OCI-LY1 (cell line): Measurements from ENCODE around the gene VSIG4.

Experiments
- H2AFZ ChIP-seq: fragments of 200-600 bp; sonication (generic), shearing (Covaris generic); 2 replicates; pipeline ENCODE4 v1.6.0; 2014; ENCODE audit warnings: antibody characterized with exemption, mild to moderate bottlenecking, low read length
- H3F3A ChIP-seq: fragments of 200-600 bp; sonication (generic), shearing (Covaris generic); 2 replicates; pipeline ENCODE4 v1.6.0; 2014; ENCODE audit warnings: mild to moderate bottlenecking, antibody characterized with exemption, low read length, moderate library complexity; ENCODE audit not compliant: insufficient read depth
- H3K27ac ChIP-seq: fragments of 200-600 bp; sonication (generic); 2 replicates; pipeline ENCODE4 v1.5.1; 2014; ENCODE audit warnings: low read length, mixed run types, mild to moderate bottlenecking, low read depth; ENCODE audit not compliant: poor library complexity, severe bottlenecking
- H3K27me3 ChIP-seq: fragments of 200-600 bp; sonication (generic); 2 replicates; pipeline ENCODE4 v1.6.0; 2014; ENCODE audit warnings: antibody characterized with exemption, mild to moderate bottlenecking, low read length, moderate library complexity; ENCODE audit not compliant: insufficient read depth
- H3K36me3 ChIP-seq: fragments of 200-600 bp; sonication (generic); 2 replicates; pipeline ENCODE4 v1.6.1; 2014; ENCODE audit warnings: mild to moderate bottlenecking, antibody characterized with exemption, low read length, moderate library complexity, mixed read lengths; ENCODE audit not compliant: insufficient read depth
- H3K4me1 ChIP-seq: fragments of 200-600 bp; sonication (generic); 2 replicates; pipeline ENCODE4 v1.5.1; 2014; ENCODE audit warnings: mild to moderate bottlenecking, low read length, moderate library complexity; ENCODE audit not compliant: insufficient read depth, severe bottlenecking
- H3K4me2 ChIP-seq: fragments of 200-600 bp; sonication (generic), shearing (Covaris generic); 2 replicates; pipeline ENCODE4 v1.6.1; 2014; ENCODE audit warnings: low read length
- H3K4me3 ChIP-seq: fragments of 200-600 bp; sonication (generic); 2 replicates; pipeline ENCODE4 v1.5.1; 2014; ENCODE audit warnings: low read length, low read depth, mild to moderate bottlenecking, mixed read lengths; ENCODE audit not compliant: poor library complexity, severe bottlenecking
- H3K79me2 ChIP-seq: fragments of 200-600 bp; shearing (Covaris generic); 2 replicates; pipeline ENCODE4 v1.6.1; 2016; ENCODE audit warnings: mixed run types, low read length, mixed read lengths; ENCODE audit not compliant: insufficient read depth
- H3K9ac ChIP-seq: fragments of 200-600 bp; sonication (generic), shearing (Covaris generic); 2 replicates; pipeline ENCODE4 v1.6.1; 2014; ENCODE audit warnings: mild to moderate bottlenecking, low read length, mixed read lengths
- H3K9me2 ChIP-seq: fragments of 200-600 bp; sonication (generic), shearing (Covaris generic); 2 replicates; pipeline ENCODE4 v1.6.1; 2014; ENCODE audit warnings: low read depth, mild to moderate bottlenecking, low read length, mixed read lengths
- H3K9me3 ChIP-seq: fragments of 200-600 bp; shearing (Covaris generic); 2 replicates; pipeline ENCODE4 v1.6.1; 2014; ENCODE audit warnings: low read length, mixed read lengths
- H4K20me1 ChIP-seq: fragments of 200-600 bp; sonication (generic), shearing (Covaris generic); 2 replicates; pipeline ENCODE4 v1.6.0; 2016; ENCODE audit warnings: mild to moderate bottlenecking, low read length; ENCODE audit not compliant: insufficient read depth
- EZH2 ChIP-seq: fragments of 200-600 bp; sonication (generic), shearing (Covaris generic); IDR thresholded peaks from 2 replicates; pipeline ENCODE4 v1.8.0; 2017; ENCODE audit warnings: borderline replicate concordance, mixed run types, mild to moderate bottlenecking, antibody characterized with exemption, low read length, moderate library complexity, mixed read lengths
- TF ChIP-seq, protein P1 (sequence below): fragments of 200-600 bp; sonication (generic), shearing (Covaris generic); IDR thresholded peaks from 2 replicates; pipeline ENCODE4 v1.5.1; 2017; ENCODE audit warnings: mild to moderate bottlenecking, antibody characterized with exemption, low read length, moderate library complexity, mixed read lengths

VSIG4 gene

DNA sequence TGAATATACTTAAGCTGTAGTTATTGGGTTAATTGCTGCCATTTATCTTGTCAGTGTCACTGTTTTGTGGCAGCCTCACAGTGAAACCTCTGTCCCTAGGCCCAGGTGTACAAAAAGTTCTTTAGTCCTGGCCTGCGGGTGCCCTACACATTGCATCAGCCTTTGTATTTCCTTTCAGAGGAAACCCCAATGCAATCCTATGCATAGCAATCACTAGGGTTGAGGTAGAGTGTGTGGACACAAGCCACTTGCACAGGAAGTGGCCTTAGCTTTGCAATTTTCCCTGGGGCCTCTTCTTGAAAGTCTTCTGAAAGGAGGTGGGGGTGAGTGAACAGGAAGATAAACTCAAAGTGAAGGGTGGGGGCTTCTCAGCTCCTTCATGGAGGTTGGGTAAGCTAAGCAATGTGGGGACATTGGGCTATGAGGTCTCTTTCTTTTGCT, 27.8 kb downstream of the VSIG4 start:
- Histone ChIP-seq H3K36me3 (no peaks in the 10 kb centered on the region), H2AFZ (no peak overlapping the region), H3K9me3 (no peaks in the 10 kb centered on the region), H3K4me3 (no peak overlapping the region), H3K9me2 (no peaks in the 10 kb centered on the region), H3K27ac (peak overlapping the region; percentile 89), H4K20me1 (no peaks in the 10 kb centered on the region), H3K27me3 (no peaks in the 10 kb centered on the region), H3K4me2 (no peak overlapping the region), H3K9ac (no peak overlapping the region; the same call in 1 of the 2 replicates), H3F3A (no peaks in the 10 kb centered on the region), H3K4me1 (peaks cover 61% of the 10 kb centered on the region), H3K79me2 (no peaks in the 10 kb centered on the region)
- TF ChIP-seq EZH2 = no peak
- TF ChIP-seq, protein P1, sequence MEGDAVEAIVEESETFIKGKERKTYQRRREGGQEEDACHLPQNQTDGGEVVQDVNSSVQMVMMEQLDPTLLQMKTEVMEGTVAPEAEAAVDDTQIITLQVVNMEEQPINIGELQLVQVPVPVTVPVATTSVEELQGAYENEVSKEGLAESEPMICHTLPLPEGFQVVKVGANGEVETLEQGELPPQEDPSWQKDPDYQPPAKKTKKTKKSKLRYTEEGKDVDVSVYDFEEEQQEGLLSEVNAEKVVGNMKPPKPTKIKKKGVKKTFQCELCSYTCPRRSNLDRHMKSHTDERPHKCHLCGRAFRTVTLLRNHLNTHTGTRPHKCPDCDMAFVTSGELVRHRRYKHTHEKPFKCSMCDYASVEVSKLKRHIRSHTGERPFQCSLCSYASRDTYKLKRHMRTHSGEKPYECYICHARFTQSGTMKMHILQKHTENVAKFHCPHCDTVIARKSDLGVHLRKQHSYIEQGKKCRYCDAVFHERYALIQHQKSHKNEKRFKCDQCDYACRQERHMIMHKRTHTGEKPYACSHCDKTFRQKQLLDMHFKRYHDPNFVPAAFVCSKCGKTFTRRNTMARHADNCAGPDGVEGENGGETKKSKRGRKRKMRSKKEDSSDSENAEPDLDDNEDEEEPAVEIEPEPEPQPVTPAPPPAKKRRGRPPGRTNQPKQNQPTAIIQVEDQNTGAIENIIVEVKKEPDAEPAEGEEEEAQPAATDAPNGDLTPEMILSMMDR = no peak

- H3K27ac ChIP-seq = no peak overlapping the region
- H3K4me3 ChIP-seq = no peak overlapping the region
- no peak overlapping the region for H2AFZ ChIP-seq
- no peaks in the 10 kb centered on the region for H3K9me3 ChIP-seq
- H3K9me2 ChIP-seq = no peaks in the 10 kb centered on the region
- no peak overlapping the region for H3K9ac ChIP-seq
- H3F3A ChIP-seq = no peaks in the 10 kb centered on the region
- no peaks in the 10 kb centered on the region for H4K20me1 ChIP-seq
- H3K36me3 ChIP-seq = no peaks in the 10 kb centered on the region
- peaks cover 43% of the 10 kb centered on the region for H3K4me1 ChIP-seq
- TF ChIP-seq, protein P1 = no peak
- no peak for TF ChIP-seq EZH2
- no peaks in the 10 kb centered on the region for H3K79me2 ChIP-seq
- H3K4me2 ChIP-seq = no peak overlapping the region
- H3K27me3 ChIP-seq = no peaks in the 10 kb centered on the region
Measured at GRCh38 chrX:66009231-66009845, 30.5 kb downstream of the VSIG4 start.

DNA sequence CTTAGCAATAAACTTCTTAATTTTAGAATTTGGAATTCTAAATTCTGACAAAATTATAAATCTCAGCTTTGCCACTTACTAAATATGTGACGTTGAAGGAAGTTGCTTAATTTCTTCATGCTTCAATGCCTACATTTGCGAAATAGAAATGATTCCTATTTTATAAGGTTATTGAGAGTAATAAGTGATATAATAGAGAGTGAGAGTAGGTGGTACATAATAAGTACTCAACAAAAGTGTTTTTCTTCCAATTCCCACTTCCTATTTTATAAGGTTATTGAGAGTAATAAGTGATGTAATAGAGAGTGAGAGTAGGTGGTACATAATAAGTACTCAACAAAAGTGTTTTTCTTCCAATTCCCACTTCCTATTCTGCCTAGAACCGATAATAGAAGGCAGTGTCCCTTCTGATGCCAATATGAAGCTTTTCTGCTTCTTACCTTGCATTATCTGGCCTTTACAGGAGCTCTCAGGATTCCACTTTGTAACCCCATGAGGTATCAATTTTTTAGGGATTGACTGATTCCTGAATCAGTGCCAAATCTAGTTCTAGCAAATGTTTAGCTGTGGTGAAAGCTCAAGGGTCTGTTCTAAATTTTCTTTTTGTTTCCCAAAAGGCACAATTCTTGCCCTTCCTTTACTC, 31.4 kb downstream of the VSIG4 start:
- Histone ChIP-seq H3K27me3 (no peaks in the 10 kb centered on the region), H3F3A (no peaks in the 10 kb centered on the region), H3K4me1 (peaks cover 34% of the 10 kb centered on the region), H3K4me2 (no peak overlapping the region), H3K9me2 (no peaks in the 10 kb centered on the region), H4K20me1 (no peaks in the 10 kb centered on the region), H3K9ac (no peak overlapping the region), H3K9me3 (no peaks in the 10 kb centered on the region), H3K27ac (no peak overlapping the region), H2AFZ (no peak overlapping the region), H3K4me3 (no peak overlapping the region), H3K79me2 (no peaks in the 10 kb centered on the region), H3K36me3 (no peaks in the 10 kb centered on the region)
- no peak for TF ChIP-seq EZH2
- TF ChIP-seq, protein P1 = no peak
